Coronary artery (tissue), 2 donors: ENCODE results near the gene SAV1.
"Not testable (repeated sequence)": the region's sequence is repeated elsewhere in the genome, so short reads cannot be mapped to it uniquely, and the experiment has no call there.

Source experiments
- DNase-seq: peaks from one replicate; pipeline ENCODE4 v3.0.0-alpha.2; 2017; ENCODE audit warnings: low spot score
- H3K27ac ChIP-seq, 2 donors: fragments of 200-600 bp; sonication (generic); one replicate each; pipeline ENCODE4 v1.5.1; 2016 to 2019
- H3K4me3 ChIP-seq: fragments of 200-600 bp; sonication (generic); 2 replicates; pipeline ENCODE4 v1.5.1; 2016; ENCODE audit warnings: mild to moderate bottlenecking, moderate library complexity
- CTCF ChIP-seq: fragments of 200-600 bp; sonication (generic); IDR thresholded peaks from one replicate; pipeline ENCODE4 v1.5.1; 2019; ENCODE audit warnings: antibody characterized with exemption

SAV1 gene

GRCh38 chr14:50675597-50675996 lies 7.5 kb upstream of the SAV1 start:
- H3K4me3 ChIP-seq = no peak overlapping the region
- no peak for DNase-seq
- TF ChIP-seq CTCF = no peak
- H3K27ac ChIP-seq = no peak overlapping the region

GRCh38 chr14:50670866-50671256 lies 2.8 kb upstream of the SAV1 start:
- no peak overlapping the region for H3K4me3 ChIP-seq
- H3K27ac ChIP-seq = no peak overlapping the region
- no peak for DNase-seq
- TF ChIP-seq CTCF = no peak

- no peak for DNase-seq
- H3K4me3 ChIP-seq = no peak overlapping the region
- H3K27ac ChIP-seq = no peak overlapping the region
- TF ChIP-seq CTCF = no peak
These were observed 2.2 kb upstream of the SAV1 start for GRCh38 chr14:50670196-50670865.

- no peak overlapping the region for H3K4me3 ChIP-seq
- H3K27ac ChIP-seq = peak overlapping the region in 1 of 2 donors; percentile 99
- DNase-seq = no peak
- no peak for TF ChIP-seq CTCF
These were observed 1.4 kb upstream of the SAV1 start for GRCh38 chr14:50669441-50669986.

GRCh38 chr14:50668826-50669143 lies 679 bp upstream of the SAV1 start:
- H3K27ac ChIP-seq = peak overlapping the region; percentile 96 to 99
- TF ChIP-seq CTCF = no peak
- no peak for DNase-seq
- peak overlapping the region; percentile 85 for H3K4me3 ChIP-seq

- no peak for DNase-seq
- peak overlapping the region; percentile 85 for H3K4me3 ChIP-seq
- no peak for TF ChIP-seq CTCF
- H3K27ac ChIP-seq = peak overlapping the region; percentile 96 to 99
These were observed 466 bp downstream of the SAV1 start for GRCh38 chr14:50667684-50667995.

GRCh38 chr14:50666772-50667683 lies 1.1 kb downstream of the SAV1 start:
- no peak for DNase-seq
- TF ChIP-seq CTCF = no peak
- H3K4me3 ChIP-seq = peak overlapping the region; percentile 85

GRCh38 chr14:50665300-50665699 lies 2.8 kb downstream of the SAV1 start:
- not testable (repeated sequence) for DNase-seq, H3K27ac ChIP-seq
- peak overlapping the region; percentile 4 for H3K4me3 ChIP-seq

More at GRCh38 chr14:50666772-50667683, 1.1 kb downstream of the SAV1 start:
- peak overlapping the region; percentile 96 to 99 for H3K27ac ChIP-seq

GRCh38 chr14:50664579-50664978 lies 3.5 kb downstream of the SAV1 start:
- not testable (repeated sequence) for H3K27ac ChIP-seq, H3K4me3 ChIP-seq, DNase-seq
